CD14-positive monocyte (primary cell): ENCODE measurements around the gene VWA1. TPM values are rescaled to one million over a fixed set of nuclear protein-coding genes. Genes with fewer than 3 reads are reported as not detected.

Experiments
- DNase-seq, 3 donors: peaks; one replicate each; pipeline ENCODE4 v3.0.0-alpha.2; 2011 to 2022
- H2AFZ ChIP-seq: 2 replicates; pipeline ENCODE4 v1.6.0; 2012; ENCODE audit warnings: mild to moderate bottlenecking, low read depth, low read length, inconsistent platforms; ENCODE audit not compliant: insufficient read depth, poor library complexity, severe bottlenecking
- H3K27ac ChIP-seq, 2 donors: 1 replicate in 1 of 2; 2 replicates in 1 of 2; pipeline ENCODE4 v1.5.1; 2012 to 2013; ENCODE audit warnings: low read length in 2 of 2, control low read depth in 1 of 2, inconsistent platforms in 1 of 2, low read depth in 1 of 2, mild to moderate bottlenecking in 1 of 2
- H3K27me3 ChIP-seq, 2 donors: one replicate each; pipeline versions ENCODE4 v1.6.0 to v1.6.1; 2011 to 2013; ENCODE audit warnings: low read length in 2 of 2; ENCODE audit not compliant: control insufficient read depth in 2 of 2, insufficient read depth in 2 of 2
- H3K36me3 ChIP-seq, 2 donors: replicated peaks in 1 of 2; 1 replicate in 1 of 2; 2 replicates in 1 of 2; pipeline versions ENCODE4 v1.5.1 to v1.6.1; 2012 to 2013; ENCODE audit warnings: low read length in 2 of 2, control low read depth in 1 of 2, inconsistent platforms in 1 of 2, mild to moderate bottlenecking in 1 of 2; ENCODE audit not compliant: insufficient read depth in 2 of 2, control insufficient read depth in 1 of 2
- H3K4me1 ChIP-seq, 2 donors: 1 replicate in 1 of 2; 2 replicates in 1 of 2; pipeline versions ENCODE4 v1.5.1 to v1.6.1; 2012 to 2013; ENCODE audit warnings: low read length in 2 of 2, control low read depth in 1 of 2, inconsistent platforms in 1 of 2, mild to moderate bottlenecking in 1 of 2, moderate library complexity in 1 of 2; ENCODE audit not compliant: insufficient read depth in 2 of 2, control insufficient read depth in 1 of 2
- H3K4me2 ChIP-seq: replicated peaks from 2 replicates; pipeline ENCODE3; 2012; ENCODE audit warnings: low read length, moderate library complexity, mild to moderate bottlenecking; ENCODE audit not compliant: poor library complexity, severe bottlenecking; ENCODE audit errors: extremely low read depth
- H3K4me3 ChIP-seq, 3 experiments: fragments of 200-600 bp in 1 of 3; sonication (generic) in 1 of 3; replicated peaks in 1 of 3; 1 replicate in 2 of 3; 2 replicates in 1 of 3; pipeline ENCODE4 v1.5.1; 2011 to 2013; ENCODE audit warnings: low read length in 3 of 3, mild to moderate bottlenecking in 3 of 3, control low read depth in 2 of 3, low read depth in 2 of 3, inconsistent platforms in 1 of 3, moderate library complexity in 1 of 3
- H3K79me2 ChIP-seq: 2 replicates; pipeline ENCODE4 v1.6.0; 2012; ENCODE audit warnings: mild to moderate bottlenecking, control low read depth, inconsistent platforms, low read length, moderate library complexity; ENCODE audit not compliant: insufficient read depth
- H3K9ac ChIP-seq: 2 replicates; pipeline ENCODE4 v1.6.0; 2017; ENCODE audit warnings: low read length, mild to moderate bottlenecking; ENCODE audit not compliant: insufficient read depth, poor library complexity, severe bottlenecking
- H3K9me3 ChIP-seq, 2 donors: replicated peaks in 1 of 2; 1 replicate in 1 of 2; 2 replicates in 1 of 2; pipeline versions ENCODE4 v1.5.1 to v1.6.1; 2012 to 2013; ENCODE audit warnings: low read length in 2 of 2, control low read depth in 1 of 2; ENCODE audit not compliant: control insufficient read depth in 1 of 2, insufficient read depth in 1 of 2
- H4K20me1 ChIP-seq: 2 replicates; pipeline ENCODE4 v1.6.0; 2012; ENCODE audit warnings: mild to moderate bottlenecking, low read length, control low read depth, moderate library complexity; ENCODE audit not compliant: insufficient read depth
- H3K27ac Mint-ChIP-seq, 7 donors: one replicate each; pipeline ENCODE4 v1.8.0; 2020; ENCODE audit warnings: mild to moderate bottlenecking in 7 of 7, mixed read lengths in 7 of 7, moderate library complexity in 6 of 7, inconsistent platforms in 2 of 7
- H3K27me3 Mint-ChIP-seq, 3 donors: one replicate each; pipeline ENCODE4 v1.8.0; 2021 to 2022; ENCODE audit warnings: low read depth in 3 of 3, mild to moderate bottlenecking in 3 of 3, mixed read lengths in 3 of 3, moderate library complexity in 3 of 3, inconsistent platforms in 1 of 3
- H3K36me3 Mint-ChIP-seq, 2 donors: one replicate each; pipeline ENCODE4 v1.8.0; 2020; ENCODE audit warnings: mixed read lengths in 2 of 2, inconsistent platforms in 1 of 2, mild to moderate bottlenecking in 1 of 2
- H3K4me1 Mint-ChIP-seq: one replicate; pipeline ENCODE4 v1.8.0; 2020; ENCODE audit warnings: mild to moderate bottlenecking, mixed read lengths
- H3K4me3 Mint-ChIP-seq, 2 donors: one replicate each; pipeline ENCODE4 v1.8.0; 2020; ENCODE audit warnings: mild to moderate bottlenecking in 2 of 2, mixed read lengths in 2 of 2, moderate library complexity in 1 of 2
- H3K9me3 Mint-ChIP-seq, 7 donors: one replicate each; pipeline ENCODE4 v1.8.0; 2020 to 2022; ENCODE audit warnings: mixed read lengths in 7 of 7, mild to moderate bottlenecking in 6 of 7, moderate library complexity in 6 of 7, inconsistent platforms in 2 of 7
- CTCF ChIP-seq: fragments of 200-600 bp; IDR thresholded peaks from one replicate; pipeline ENCODE4 v1.8.0; 2022; ENCODE audit warnings: antibody characterized with exemption, mild to moderate bottlenecking
- WGBS: methylation state at CpG from one replicate; pipeline ENCODE4 v1.1.5; 2013; ENCODE audit warnings: missing lambda C conversion rate; ENCODE audit not compliant: insufficient coverage; 5-methylcytosine and 5-hydroxymethylcytosine counted together
- intact Hi-C, 2 donors: fragments of 100-400 bp; cut with micrococcal nuclease; formaldehyde crosslinking; loops; one replicate each; pipeline versions ENCODE4 v1.15.0 to v1.15.1; 2023
- polyA plus RNA-seq, 3 donors: library from polyadenylated mRNA; depleted of rRNA in 1 of 3; unstranded in 2 of 3; stranded (reverse) in 1 of 3; fragments of 300-500 nt in 2 of 3; fragments of >200 nt in 1 of 3; fragmentation: Illumina TruSeq in 2 of 3; gene quantifications; 1 replicate in 2 of 3; 2 replicates in 1 of 3; pipeline ENCODE4 v1.2.3, GENCODE V29; 2012 to 2021

Gene VWA1
- polyA plus RNA-seq, 3 donors = not detected

- no peak overlapping the region for H3K4me3 Mint-ChIP-seq
- no peak overlapping the region for H3K9ac ChIP-seq
- H3K36me3 Mint-ChIP-seq = peaks cover 1 to 2% of the 10 kb centered on the region in 2 donors
- no peak for TF ChIP-seq CTCF
- no peak for DNase-seq
- H3K79me2 ChIP-seq = no peaks in the 10 kb centered on the region
- H3K27ac Mint-ChIP-seq = no peak overlapping the region
- no peak overlapping the region for H3K4me2 ChIP-seq
- H3K27me3 ChIP-seq = peaks cover 19 to 71% of the 10 kb centered on the region in 2 donors
- WGBS = 79% methylated on average over 21 of the region's 28 CpGs
- H3K27me3 Mint-ChIP-seq = peaks cover 47 to 93% (median 66%) of the 10 kb centered on the region in 3 donors
- intact Hi-C loops = no loop called here
- peaks cover 0 to 9% (median 0%) of the 10 kb centered on the region in 7 donors for H3K9me3 Mint-ChIP-seq
- no peaks in the 10 kb centered on the region for H3K36me3 ChIP-seq
- peaks cover 0 to 6% of the 10 kb centered on the region in 2 donors for H3K9me3 ChIP-seq
- no peak overlapping the region for H3K27ac ChIP-seq
- H3K4me1 Mint-ChIP-seq = peaks cover 12% of the 10 kb centered on the region
- H3K4me1 ChIP-seq = peaks cover 8 to 18% of the 10 kb centered on the region in 2 donors
- no peaks in the 10 kb centered on the region for H4K20me1 ChIP-seq
- no peak overlapping the region for H2AFZ ChIP-seq
- no peak overlapping the region for H3K4me3 ChIP-seq
These were observed 3.1 kb upstream of the VWA1 start for GRCh38 chr1:1432274-1432950.

- peaks cover 19 to 72% of the 10 kb centered on the region in 2 donors for H3K27me3 ChIP-seq
- H3K36me3 ChIP-seq = no peaks in the 10 kb centered on the region
- H3K27ac ChIP-seq = no peak overlapping the region
- peaks cover 0 to 6% of the 10 kb centered on the region in 2 donors for H3K9me3 ChIP-seq
- H3K36me3 Mint-ChIP-seq = peaks cover 1 to 2% of the 10 kb centered on the region in 2 donors
- no peaks in the 10 kb centered on the region for H3K79me2 ChIP-seq
- H3K4me2 ChIP-seq = no peak overlapping the region
- no peak overlapping the region for H2AFZ ChIP-seq
- intact Hi-C loops = no loop called here
- H3K4me3 ChIP-seq = no peak overlapping the region
- H3K9me3 Mint-ChIP-seq = peaks cover 0 to 9% (median 0%) of the 10 kb centered on the region in 7 donors
- no peak overlapping the region for H3K9ac ChIP-seq
- H4K20me1 ChIP-seq = no peaks in the 10 kb centered on the region
- peaks cover 8 to 18% of the 10 kb centered on the region in 2 donors for H3K4me1 ChIP-seq
- peaks cover 12% of the 10 kb centered on the region for H3K4me1 Mint-ChIP-seq
- no peak for TF ChIP-seq CTCF
- DNase-seq = no peak
- no peak overlapping the region for H3K27ac Mint-ChIP-seq
- WGBS = 44% methylated on average over 28 of the region's 34 CpGs
- H3K4me3 Mint-ChIP-seq = peak overlapping the region in 1 of 2 donors; percentile 46
- peaks cover 47 to 95% (median 66%) of the 10 kb centered on the region in 3 donors for H3K27me3 Mint-ChIP-seq
These were observed 2.3 kb upstream of the VWA1 start for GRCh38 chr1:1432951-1433803.
